GM12874 (cell line): ENCODE data around the gene MYO3B.

ENCODE experiments used
- TF ChIP-seq, protein P1 (sequence below): IDR thresholded peaks from 2 replicates; pipeline ENCODE4 v1.5.1; 2011; ENCODE audit warnings: low read depth, mild to moderate bottlenecking, control low read depth, low read length, moderate library complexity; ENCODE audit not compliant: insufficient read depth

MYO3B gene

GRCh38 chr2:170145191-170145590, 32.8 kb upstream of the MYO3B start:
- TF ChIP-seq, protein P1, sequence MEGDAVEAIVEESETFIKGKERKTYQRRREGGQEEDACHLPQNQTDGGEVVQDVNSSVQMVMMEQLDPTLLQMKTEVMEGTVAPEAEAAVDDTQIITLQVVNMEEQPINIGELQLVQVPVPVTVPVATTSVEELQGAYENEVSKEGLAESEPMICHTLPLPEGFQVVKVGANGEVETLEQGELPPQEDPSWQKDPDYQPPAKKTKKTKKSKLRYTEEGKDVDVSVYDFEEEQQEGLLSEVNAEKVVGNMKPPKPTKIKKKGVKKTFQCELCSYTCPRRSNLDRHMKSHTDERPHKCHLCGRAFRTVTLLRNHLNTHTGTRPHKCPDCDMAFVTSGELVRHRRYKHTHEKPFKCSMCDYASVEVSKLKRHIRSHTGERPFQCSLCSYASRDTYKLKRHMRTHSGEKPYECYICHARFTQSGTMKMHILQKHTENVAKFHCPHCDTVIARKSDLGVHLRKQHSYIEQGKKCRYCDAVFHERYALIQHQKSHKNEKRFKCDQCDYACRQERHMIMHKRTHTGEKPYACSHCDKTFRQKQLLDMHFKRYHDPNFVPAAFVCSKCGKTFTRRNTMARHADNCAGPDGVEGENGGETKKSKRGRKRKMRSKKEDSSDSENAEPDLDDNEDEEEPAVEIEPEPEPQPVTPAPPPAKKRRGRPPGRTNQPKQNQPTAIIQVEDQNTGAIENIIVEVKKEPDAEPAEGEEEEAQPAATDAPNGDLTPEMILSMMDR = no peak

DNA sequence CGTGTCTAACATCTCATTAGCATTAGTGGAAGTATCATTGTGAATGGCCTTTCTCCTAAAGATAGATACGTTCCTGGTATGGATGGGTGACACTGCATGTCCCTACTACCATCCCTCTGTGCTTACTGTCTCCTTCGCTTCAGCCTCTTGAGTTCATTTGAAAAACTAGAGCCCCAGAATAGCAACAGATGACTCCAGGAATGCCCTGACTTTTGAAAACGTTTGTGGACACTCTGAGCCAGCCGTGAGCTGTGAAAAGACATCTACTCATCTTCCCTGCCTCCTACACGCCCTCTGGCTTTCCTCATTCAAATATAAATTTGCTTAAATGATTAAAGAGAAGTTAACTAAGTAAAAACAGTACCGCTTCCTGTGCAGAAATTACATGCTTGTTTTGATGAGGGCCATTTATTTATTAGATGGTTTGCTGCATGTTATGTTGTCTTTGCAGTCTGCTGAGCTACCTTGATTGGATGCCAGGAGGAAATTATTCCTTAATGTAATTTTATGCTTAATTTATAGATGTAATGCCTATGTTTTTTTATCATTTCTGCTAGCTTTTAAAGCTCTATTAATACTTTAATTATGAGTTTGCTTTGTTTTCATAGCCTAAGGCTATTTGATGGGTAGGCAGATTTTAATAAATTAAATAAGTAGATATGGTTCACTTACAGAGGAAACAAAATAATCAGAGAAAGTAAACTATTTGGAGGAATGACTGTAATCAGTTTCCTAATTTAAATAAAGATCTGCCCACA, 32.1 kb upstream of the MYO3B start:
- TF ChIP-seq, protein P1 = no peak

- TF ChIP-seq, protein P1 = no peak
These were observed 31.2 kb upstream of the MYO3B start for GRCh38 chr2:170146784-170147183.

DNA sequence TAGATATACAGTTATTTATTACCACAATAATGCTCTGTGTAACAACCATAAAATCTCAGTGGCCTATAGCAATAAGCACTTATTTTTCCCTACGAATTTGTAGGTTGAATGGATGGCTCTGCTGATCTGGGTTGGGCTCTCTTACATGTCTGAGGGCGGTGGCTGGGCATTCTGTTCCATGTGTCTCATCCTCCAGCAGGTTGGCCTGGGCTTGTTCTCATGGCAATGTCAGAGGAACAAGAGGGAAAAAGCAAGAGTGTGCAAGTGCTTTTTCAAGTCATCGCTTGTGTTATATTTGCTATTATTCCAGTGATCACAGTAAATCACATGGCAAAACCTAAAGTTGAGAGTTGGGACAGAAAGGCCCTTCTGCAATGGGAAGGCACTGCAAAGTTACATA, 30.4 kb upstream of the MYO3B start:
- TF ChIP-seq, protein P1 = no peak

GRCh38 chr2:170148161-170148560, 29.8 kb upstream of the MYO3B start:
- TF ChIP-seq, protein P1 = no peak

DNA sequence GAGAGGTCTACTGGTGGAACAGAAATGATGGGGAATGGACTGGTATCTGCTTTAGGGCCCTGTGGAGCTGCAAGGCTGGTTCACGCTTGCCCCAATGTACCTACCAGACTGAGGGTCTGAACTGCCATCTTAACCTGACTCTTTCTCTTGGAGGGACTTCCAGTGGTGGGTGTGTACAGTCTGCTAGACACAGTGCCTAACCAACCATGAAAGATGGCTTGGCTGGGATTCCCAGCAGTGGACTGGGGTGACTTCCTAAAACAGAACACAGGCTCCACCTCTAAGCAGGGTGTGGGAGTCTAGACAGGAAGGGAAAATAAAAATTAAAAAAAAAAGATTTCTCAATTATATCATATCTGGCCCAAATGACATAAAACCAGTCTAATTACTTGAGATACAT, 25.5 kb upstream of the MYO3B start:
- TF ChIP-seq, protein P1 = no peak

- TF ChIP-seq, protein P1 = no peak
These were observed 22.8 kb upstream of the MYO3B start for GRCh38 chr2:170155022-170155722.
